HG02870 (cell line): ENCODE results near the gene TH.

ENCODE experiments used
- ATAC-seq: cut with Tn5 transposase; IDR thresholded peaks from one replicate; pipeline ENCODE4 v1.9.1; 2021; ENCODE audit warnings: mild to moderate bottlenecking, moderate library complexity; ENCODE audit not compliant: unreplicated experiment

Gene TH

DNA sequence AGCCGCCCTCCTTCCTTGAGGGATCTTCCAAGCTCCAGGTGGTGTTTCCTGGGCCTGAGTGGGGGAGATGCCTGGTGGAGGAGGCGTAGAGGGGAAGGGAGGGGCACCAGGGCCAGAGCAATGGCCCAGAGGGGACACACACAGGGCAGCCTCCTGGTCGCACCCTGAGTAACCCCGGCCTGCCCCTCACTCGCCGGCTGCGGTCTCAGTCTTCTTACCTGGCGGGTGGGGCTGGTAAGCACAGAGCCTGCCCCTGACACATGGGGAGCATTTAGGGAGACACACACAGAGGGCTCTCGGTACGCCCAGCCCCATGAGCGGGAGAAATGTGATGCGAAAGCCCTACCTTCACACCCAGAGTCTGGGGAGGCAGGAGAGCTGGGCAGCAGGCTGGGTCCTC is 56.3 kb downstream of the TH start:
- ATAC-seq, result no peak

DNA sequence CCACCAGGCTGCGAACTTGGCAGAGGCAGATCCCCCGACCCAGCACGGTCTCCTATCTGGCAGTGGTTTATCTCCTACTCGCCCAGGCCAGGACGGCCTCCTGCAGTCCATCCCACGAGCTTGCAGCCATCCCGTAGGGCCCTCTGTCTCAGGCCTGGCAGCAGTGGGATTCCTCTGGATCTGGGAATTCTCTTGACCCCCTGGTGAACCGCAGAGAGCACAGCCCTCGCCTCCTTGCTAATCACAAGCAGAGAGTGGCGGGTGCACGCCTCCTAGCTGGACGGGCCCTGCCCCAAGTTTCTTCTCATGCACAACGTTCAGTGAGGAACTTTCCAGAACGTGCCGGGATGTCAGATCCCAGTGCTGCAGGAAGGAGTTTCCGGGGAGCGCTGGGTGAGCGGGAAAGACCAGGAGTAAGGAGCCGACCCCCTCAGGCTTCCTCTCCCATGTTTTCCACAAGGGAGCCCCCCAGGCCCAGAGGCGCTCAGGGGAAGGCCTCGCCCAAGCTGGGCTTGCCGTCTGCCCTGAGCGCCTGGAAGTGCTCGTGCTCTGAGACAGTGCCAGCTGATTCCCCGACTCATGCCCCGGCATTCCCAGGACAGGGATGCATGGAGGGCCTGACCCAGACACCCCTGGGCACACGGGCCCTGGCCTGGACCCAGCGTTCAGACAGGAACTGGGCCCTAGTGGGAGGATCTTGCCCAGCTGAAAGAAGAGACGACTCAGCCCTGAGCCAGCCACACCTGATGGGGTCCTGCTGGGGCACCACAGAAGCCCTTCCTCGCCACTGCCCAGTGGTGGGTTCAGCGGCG is 57.0 kb downstream of the TH start:
- ATAC-seq, result no peak
